Endothelial cell of umbilical vein (primary cell): ENCODE results near the gene CC2D1A.

Experiments used
- MAX ChIP-seq: IDR thresholded peaks from 2 replicates; pipeline ENCODE4 v1.6.1; 2011; ENCODE audit not compliant: insufficient read depth, insufficient read length
- TF ChIP-seq, protein P1 (sequence below), 2 donors: IDR thresholded peaks; 1 replicate in 1 of 2; 2 replicates in 1 of 2; pipeline ENCODE4 v1.5.1; 2011; ENCODE audit warnings: low read length in 2 of 2, mild to moderate bottlenecking in 2 of 2, moderate library complexity in 2 of 2, control low read depth in 1 of 2, inconsistent platforms in 1 of 2, low read depth in 1 of 2; ENCODE audit not compliant: insufficient read depth in 1 of 2; ENCODE audit errors: extremely low read depth in 1 of 2

DNA sequence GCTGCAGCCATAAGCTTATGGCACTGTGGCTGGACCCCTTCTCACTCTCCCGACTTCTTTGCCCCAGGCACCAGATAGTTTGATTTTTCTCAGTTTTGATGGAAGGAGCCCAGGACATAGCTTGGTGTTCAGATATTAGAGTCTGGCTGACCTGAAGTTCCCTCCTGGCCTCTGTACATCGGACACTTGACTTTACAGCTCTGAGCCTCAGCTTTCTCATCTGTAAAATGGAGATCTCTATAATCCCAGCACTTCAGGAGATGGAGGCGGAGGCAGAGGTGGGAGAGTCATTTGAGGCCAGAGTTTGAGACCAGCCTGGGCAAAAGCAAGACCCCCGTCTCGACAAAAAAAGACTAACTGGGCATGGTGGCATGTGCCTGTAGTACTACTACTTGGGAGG, 909 bp downstream of the CC2D1A start:
- TF ChIP-seq, protein P1, sequence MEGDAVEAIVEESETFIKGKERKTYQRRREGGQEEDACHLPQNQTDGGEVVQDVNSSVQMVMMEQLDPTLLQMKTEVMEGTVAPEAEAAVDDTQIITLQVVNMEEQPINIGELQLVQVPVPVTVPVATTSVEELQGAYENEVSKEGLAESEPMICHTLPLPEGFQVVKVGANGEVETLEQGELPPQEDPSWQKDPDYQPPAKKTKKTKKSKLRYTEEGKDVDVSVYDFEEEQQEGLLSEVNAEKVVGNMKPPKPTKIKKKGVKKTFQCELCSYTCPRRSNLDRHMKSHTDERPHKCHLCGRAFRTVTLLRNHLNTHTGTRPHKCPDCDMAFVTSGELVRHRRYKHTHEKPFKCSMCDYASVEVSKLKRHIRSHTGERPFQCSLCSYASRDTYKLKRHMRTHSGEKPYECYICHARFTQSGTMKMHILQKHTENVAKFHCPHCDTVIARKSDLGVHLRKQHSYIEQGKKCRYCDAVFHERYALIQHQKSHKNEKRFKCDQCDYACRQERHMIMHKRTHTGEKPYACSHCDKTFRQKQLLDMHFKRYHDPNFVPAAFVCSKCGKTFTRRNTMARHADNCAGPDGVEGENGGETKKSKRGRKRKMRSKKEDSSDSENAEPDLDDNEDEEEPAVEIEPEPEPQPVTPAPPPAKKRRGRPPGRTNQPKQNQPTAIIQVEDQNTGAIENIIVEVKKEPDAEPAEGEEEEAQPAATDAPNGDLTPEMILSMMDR (IDR thresholded peaks at IDR 0.05; ENCODE audit: extremely low read depth in 1 of 2, insufficient read depth in 1 of 2, low read depth in 1 of 2, low read length in 2 of 2) = no peak
- no peak for TF ChIP-seq MAX
